ENCODE results near the gene ULK3. TPM values are rescaled to one million over a fixed set of nuclear protein-coding genes. Genes with fewer than 3 reads are reported as not detected.

The ULK3 gene
- total RNA-seq, 1 experiment from 2014 or later: 48.4 TPM

- Histone ChIP-seq H3K4me1 (ENCODE audit: control insufficient read depth in 1 of 2, insufficient read depth in 2 of 2, low read length in 2 of 2) (peaks cover 0 to 9% of the 10 kb centered on the region in 2 experiments; a peak in 2 of 4 replicates), H3K4me2 (ENCODE audit: low read length) (no peak overlapping the region), H3K9me2 (ENCODE audit: insufficient read depth) (no peaks in the 10 kb centered on the region), H3K27ac (ENCODE audit: low read depth, low read length) (no peak overlapping the region), H3K79me2 (ENCODE audit: insufficient read depth, low read length) (no peaks in the 10 kb centered on the region), H2AFZ (ENCODE audit: low read depth, low read length, poor library complexity, severe bottlenecking) (no peak overlapping the region), H3K9ac (ENCODE audit: low read length) (no peak overlapping the region), H3K27me3 (ENCODE audit: insufficient read depth, low read length) (peaks cover 10% of the 10 kb centered on the region; the same call in 1 of the 2 replicates), H3K4me3 (replicated peaks in 1 of 2; ENCODE audit: low read depth in 1 of 2, low read length in 2 of 2) (no peak overlapping the region), H3K36me3 (ENCODE audit: control insufficient read depth in 1 of 2, insufficient read depth in 2 of 2, low read length in 2 of 2) (no peaks in the 10 kb centered on the region), H4K20me1 (ENCODE audit: insufficient read depth) (no peaks in the 10 kb centered on the region), H3K9me3 (ENCODE audit: control insufficient read depth in 1 of 2, insufficient read depth in 1 of 2, low read depth in 1 of 2, low read length in 2 of 2) (no peaks in the 10 kb centered on the region)
- ChIA-PET POLR2A (no interaction called here), CTCF (no interaction called here), RAD21 (ENCODE audit: low non-redundant PET in 1 of 2, low total read pairs in 2 of 2, uncharacterized antibody in 2 of 2, unreplicated experiment in 2 of 2) (no interaction called here)
- no peak for ATAC-seq
- DNase-seq (ENCODE audit: low read depth, low spot score): no peak
- BruUV-seq (replicated peaks): no TSS peak
- no peak for TF ChIP-seq CTCF (IDR thresholded peaks at IDR 0.05 in 2 of 3, conservative IDR thresholded peaks at IDR 0.05 in 1 of 3; ENCODE audit: borderline replicate concordance in 1 of 3, insufficient read depth in 1 of 3, low read depth in 2 of 3, low read length in 2 of 3)
- no peak for TF ChIP-seq EGR1 (IDR thresholded peaks at IDR 0.05; ENCODE audit: low read depth)
- no peak for TF ChIP-seq POLR2A (IDR thresholded peaks at IDR 0.05; ENCODE audit: borderline replicate concordance, extremely low read depth, insufficient read depth, insufficient read length)
- TF ChIP-seq CEBPB (IDR thresholded peaks at IDR 0.05; ENCODE audit: low read depth): no peak
- TF ChIP-seq ZNF274 (IDR thresholded peaks at IDR 0.05; ENCODE audit: low read depth, low read length): no peak
- TF ChIP-seq ELF1 (IDR thresholded peaks at IDR 0.05; ENCODE audit: borderline replicate concordance, low read depth): no peak
- no peak for TF ChIP-seq EZH2 (IDR thresholded peaks at IDR 0.05)
- TF ChIP-seq REST (IDR thresholded peaks at IDR 0.05; ENCODE audit: low read depth): no peak
- TF ChIP-seq SIN3A (IDR thresholded peaks at IDR 0.05; ENCODE audit: low read depth): no peak
- TF ChIP-seq ATF3 (IDR thresholded peaks at IDR 0.05): no peak
- TF ChIP-seq JUND (IDR thresholded peaks at IDR 0.05): no peak
- no peak for TF ChIP-seq FOSL1 (IDR thresholded peaks at IDR 0.05; ENCODE audit: low read depth)
- TF ChIP-seq POLR2AphosphoS5 (IDR thresholded peaks at IDR 0.05; ENCODE audit: low read depth, low read length): no peak
- no peak for TF ChIP-seq MAX (IDR thresholded peaks at IDR 0.05)
- no peak for TF ChIP-seq RAD21 (IDR thresholded peaks at IDR 0.05; ENCODE audit: low read depth)
- TF ChIP-seq SRF (IDR thresholded peaks at IDR 0.05; ENCODE audit: low read depth): no peak
- TF ChIP-seq ZFX (IDR thresholded peaks at IDR 0.05): no peak
- no peak for TF ChIP-seq EZH2phosphoT487 (IDR thresholded peaks at IDR 0.05; ENCODE audit: borderline replicate concordance)
- no peak for TF ChIP-seq TCF7L2 (IDR thresholded peaks at IDR 0.05; ENCODE audit: borderline replicate concordance, extremely low read depth, insufficient read depth, insufficient read length)
- intact Hi-C loops (cut with micrococcal nuclease): no loop called here
Measured at GRCh38 chr15:74832826-74833225, 10.1 kb downstream of the ULK3 start.
